ENCODE results near the gene MED25. TPM values are rescaled to one million over a fixed set of nuclear protein-coding genes. Genes with fewer than 3 reads are reported as not detected.

The MED25 gene
- total RNA-seq, 1 experiment from 2014 or later, result 81.2 TPM

DNA sequence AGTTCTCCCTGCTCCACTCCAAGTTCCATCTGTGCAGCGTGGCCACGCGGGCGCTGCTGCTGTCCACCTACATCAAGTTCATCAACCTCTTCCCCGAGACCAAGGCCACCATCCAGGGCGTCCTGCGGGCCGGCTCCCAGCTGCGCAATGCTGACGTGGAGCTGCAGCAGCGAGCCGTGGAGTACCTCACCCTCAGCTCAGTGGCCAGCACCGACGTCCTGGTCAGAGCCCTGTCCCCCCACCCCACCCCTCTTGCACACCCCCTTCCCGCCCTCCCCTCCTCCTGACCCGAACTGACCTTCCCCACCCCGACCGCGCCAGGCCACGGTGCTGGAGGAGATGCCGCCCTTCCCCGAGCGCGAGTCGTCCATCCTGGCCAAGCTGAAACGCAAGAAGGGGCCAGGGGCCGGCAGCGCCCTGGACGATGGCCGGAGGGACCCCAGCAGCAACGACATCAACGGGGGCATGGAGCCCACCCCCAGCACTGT is 16.6 kb upstream of the MED25 start:
- peak overlapping the region; percentile 24; the same call in 1 of the 2 replicates for H3K4me3 Mint-ChIP-seq
- no peak overlapping the region for H3K27ac Mint-ChIP-seq
- DNase-seq (ENCODE audit: low spot score) (no peak), ATAC-seq (no peak)
- no peaks in the 10 kb centered on the region for H3K9me3 Mint-ChIP-seq
- TF ChIP-seq MYBL2 (CRISPR knock-in tag; IDR thresholded peaks at IDR 0.05), result no peak
- TF ChIP-seq JAZF1 (CRISPR knock-in tag; IDR thresholded peaks at IDR 0.05), result no peak
- no peak for TF ChIP-seq AFF4 (CRISPR knock-in tag; IDR thresholded peaks at IDR 0.05; ENCODE audit: borderline replicate concordance)
- no peak for TF ChIP-seq ZNF671 (CRISPR knock-in tag; IDR thresholded peaks at IDR 0.05)
- TF ChIP-seq, protein P1, sequence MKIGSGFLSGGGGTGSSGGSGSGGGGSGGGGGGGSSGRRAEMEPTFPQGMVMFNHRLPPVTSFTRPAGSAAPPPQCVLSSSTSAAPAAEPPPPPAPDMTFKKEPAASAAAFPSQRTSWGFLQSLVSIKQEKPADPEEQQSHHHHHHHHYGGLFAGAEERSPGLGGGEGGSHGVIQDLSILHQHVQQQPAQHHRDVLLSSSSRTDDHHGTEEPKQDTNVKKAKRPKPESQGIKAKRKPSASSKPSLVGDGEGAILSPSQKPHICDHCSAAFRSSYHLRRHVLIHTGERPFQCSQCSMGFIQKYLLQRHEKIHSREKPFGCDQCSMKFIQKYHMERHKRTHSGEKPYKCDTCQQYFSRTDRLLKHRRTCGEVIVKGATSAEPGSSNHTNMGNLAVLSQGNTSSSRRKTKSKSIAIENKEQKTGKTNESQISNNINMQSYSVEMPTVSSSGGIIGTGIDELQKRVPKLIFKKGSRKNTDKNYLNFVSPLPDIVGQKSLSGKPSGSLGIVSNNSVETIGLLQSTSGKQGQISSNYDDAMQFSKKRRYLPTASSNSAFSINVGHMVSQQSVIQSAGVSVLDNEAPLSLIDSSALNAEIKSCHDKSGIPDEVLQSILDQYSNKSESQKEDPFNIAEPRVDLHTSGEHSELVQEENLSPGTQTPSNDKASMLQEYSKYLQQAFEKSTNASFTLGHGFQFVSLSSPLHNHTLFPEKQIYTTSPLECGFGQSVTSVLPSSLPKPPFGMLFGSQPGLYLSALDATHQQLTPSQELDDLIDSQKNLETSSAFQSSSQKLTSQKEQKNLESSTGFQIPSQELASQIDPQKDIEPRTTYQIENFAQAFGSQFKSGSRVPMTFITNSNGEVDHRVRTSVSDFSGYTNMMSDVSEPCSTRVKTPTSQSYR (CRISPR knock-in tag; IDR thresholded peaks at IDR 0.05), result no peak
- peaks cover 19% of the 10 kb centered on the region for H3K4me1 Mint-ChIP-seq
- H3K27me3 Mint-ChIP-seq (ENCODE audit: low read depth), result no peaks in the 10 kb centered on the region
- POLR2A ChIA-PET, result interaction anchor here (1.5 kb wide), 1 partner anchor 36 kb away, joined by 3 read pairs; no protein-coding TSS in a partner anchor
- peaks cover 23% of the 10 kb centered on the region for H3K36me3 Mint-ChIP-seq
- CTCF ChIA-PET, result interaction anchor here (1.5 kb wide), 1 partner anchor 50 kb away, joined by 5 read pairs; no protein-coding TSS in a partner anchor

GRCh38 chr19:49801966-49802661 is 16.0 kb upstream of the MED25 start:
- ATAC-seq, result peak; percentile 83
- H3K27me3 Mint-ChIP-seq (ENCODE audit: low read depth), result no peaks in the 10 kb centered on the region
- DNase-seq (ENCODE audit: low spot score), result peak; percentile 83
- TF ChIP-seq NFYB (CRISPR knock-in tag; conservative IDR thresholded peaks at IDR 0.05; ENCODE audit: low read depth) (peak; percentile 92), PRDM15 (CRISPR knock-in tag; IDR thresholded peaks at IDR 0.05) (peak; percentile 62), NFE2L1 (CRISPR knock-in tag; IDR thresholded peaks at IDR 0.05) (peak; percentile 41; the same call in 1 of the 2 replicates), ZMAT4 (CRISPR knock-in tag; IDR thresholded peaks at IDR 0.05) (no peak), SP1 (CRISPR knock-in tag; conservative IDR thresholded peaks at IDR 0.05) (0 out of 2 replicates have a peak, but pooled peaks have one; percentile 33), MYBL2 (CRISPR knock-in tag; IDR thresholded peaks at IDR 0.05) (no peak)
- TF ChIP-seq, protein P1 (CRISPR knock-in tag; IDR thresholded peaks at IDR 0.05), result no peak
- peaks cover 19% of the 10 kb centered on the region for H3K4me1 Mint-ChIP-seq
- no peaks in the 10 kb centered on the region for H3K9me3 Mint-ChIP-seq
- CTCF ChIA-PET, result interaction anchor here (0.6 to 1.5 kb wide), 12 partner anchors 11 to 338 kb away, joined by 3 to 11 read pairs (median 5); partner anchors contain the start of genes AP2A1, CPT1C, FUZ and PTOV1
- peak overlapping the region; percentile 80 for H3K27ac Mint-ChIP-seq
- H3K36me3 Mint-ChIP-seq, result peaks cover 19% of the 10 kb centered on the region; the same call in 1 of the 2 replicates
- H3K4me3 Mint-ChIP-seq, result peak overlapping the region; percentile 65
- POLR2A ChIA-PET, result interaction anchor here (1.0 to 1.5 kb wide), 3 partner anchors 11 to 64 kb away, joined by 3 to 5 read pairs (median 3); no protein-coding TSS in a partner anchor

Measured in WTC11 (cell line).